MM.1S (cell line): Measurements from ENCODE around the gene POLN.

ENCODE experiments used
- DNase-seq: peaks from one replicate; pipeline ENCODE4 v3.0.0-alpha.2; 2015
- H2AFZ ChIP-seq: fragments of 300-600 bp; sonication (generic); 2 replicates; pipeline ENCODE4 v1.6.0; 2016; ENCODE audit warnings: antibody characterized with exemption, low read length
- H3F3A ChIP-seq: fragments of 300-600 bp; sonication (generic); 2 replicates; pipeline ENCODE4 v1.6.1; 2016; ENCODE audit warnings: mild to moderate bottlenecking, antibody characterized with exemption, low read length, moderate library complexity, mixed read lengths; ENCODE audit not compliant: insufficient read depth
- H3K27ac ChIP-seq: fragments of 300-600 bp; sonication (generic); 2 replicates; pipeline ENCODE4 v1.5.1; 2016; ENCODE audit warnings: mild to moderate bottlenecking, low read length
- H3K27me3 ChIP-seq: fragments of 300-600 bp; sonication (generic); replicated peaks from 2 replicates; pipeline ENCODE4 v1.6.0; 2016; ENCODE audit warnings: low read length; ENCODE audit not compliant: insufficient read depth
- H3K36me3 ChIP-seq: fragments of 300-600 bp; sonication (generic); replicated peaks from 2 replicates; pipeline ENCODE4 v1.6.1; 2016; ENCODE audit warnings: mild to moderate bottlenecking, low read length, mixed read lengths; ENCODE audit not compliant: insufficient read depth
- H3K4me1 ChIP-seq: fragments of 300-600 bp; sonication (generic); 2 replicates; pipeline ENCODE4 v1.6.1; 2016; ENCODE audit warnings: low read length, mixed read lengths
- H3K4me2 ChIP-seq: fragments of 300-600 bp; sonication (generic); 2 replicates; pipeline ENCODE4 v1.6.0; 2016; ENCODE audit warnings: low read depth, low read length
- H3K4me3 ChIP-seq: fragments of 300-600 bp; sonication (generic); 2 replicates; pipeline ENCODE4 v1.5.1; 2016; ENCODE audit warnings: low read length, mixed read lengths
- H3K79me2 ChIP-seq: fragments of 300-600 bp; sonication (generic); 2 replicates; pipeline ENCODE4 v1.6.1; 2016; ENCODE audit warnings: mixed run types, low read length, mixed read lengths
- H3K9ac ChIP-seq: fragments of 300-600 bp; sonication (generic); 2 replicates; pipeline ENCODE4 v1.6.1; 2016; ENCODE audit warnings: low read length, mixed read lengths
- H3K9me2 ChIP-seq: fragments of 300-600 bp; sonication (generic); replicated peaks from 2 replicates; pipeline ENCODE4 v1.6.1; 2016; ENCODE audit warnings: mild to moderate bottlenecking, low read length, mixed read lengths; ENCODE audit not compliant: insufficient read depth
- H3K9me3 ChIP-seq: fragments of 300-600 bp; sonication (generic); replicated peaks from 2 replicates; pipeline ENCODE4 v1.6.1; 2016; ENCODE audit warnings: mild to moderate bottlenecking, low read length, mixed read lengths; ENCODE audit not compliant: insufficient read depth
- H4K20me1 ChIP-seq: fragments of 300-600 bp; sonication (generic); 2 replicates; pipeline ENCODE4 v1.6.1; 2016; ENCODE audit warnings: mild to moderate bottlenecking, low read length, moderate library complexity, mixed read lengths; ENCODE audit not compliant: insufficient read depth
- CTCF ChIP-seq: fragments of 300-600 bp; sonication (generic); IDR thresholded peaks from 2 replicates; pipeline ENCODE4 v1.5.1; 2016; ENCODE audit warnings: antibody characterized with exemption, low read length, mixed read lengths
- EZH2 ChIP-seq: fragments of 300-600 bp; sonication (generic); optimal IDR thresholded peaks from 2 replicates; pipeline ENCODE3; 2017; ENCODE audit warnings: low read depth, mild to moderate bottlenecking, antibody characterized with exemption, low read length, mixed read lengths
- EZH2phosphoT487 ChIP-seq: fragments of 300-600 bp; sonication (generic); IDR thresholded peaks from 2 replicates; pipeline ENCODE4 v1.6.1; 2018; ENCODE audit warnings: antibody characterized with exemption, low read length

POLN gene

DNA sequence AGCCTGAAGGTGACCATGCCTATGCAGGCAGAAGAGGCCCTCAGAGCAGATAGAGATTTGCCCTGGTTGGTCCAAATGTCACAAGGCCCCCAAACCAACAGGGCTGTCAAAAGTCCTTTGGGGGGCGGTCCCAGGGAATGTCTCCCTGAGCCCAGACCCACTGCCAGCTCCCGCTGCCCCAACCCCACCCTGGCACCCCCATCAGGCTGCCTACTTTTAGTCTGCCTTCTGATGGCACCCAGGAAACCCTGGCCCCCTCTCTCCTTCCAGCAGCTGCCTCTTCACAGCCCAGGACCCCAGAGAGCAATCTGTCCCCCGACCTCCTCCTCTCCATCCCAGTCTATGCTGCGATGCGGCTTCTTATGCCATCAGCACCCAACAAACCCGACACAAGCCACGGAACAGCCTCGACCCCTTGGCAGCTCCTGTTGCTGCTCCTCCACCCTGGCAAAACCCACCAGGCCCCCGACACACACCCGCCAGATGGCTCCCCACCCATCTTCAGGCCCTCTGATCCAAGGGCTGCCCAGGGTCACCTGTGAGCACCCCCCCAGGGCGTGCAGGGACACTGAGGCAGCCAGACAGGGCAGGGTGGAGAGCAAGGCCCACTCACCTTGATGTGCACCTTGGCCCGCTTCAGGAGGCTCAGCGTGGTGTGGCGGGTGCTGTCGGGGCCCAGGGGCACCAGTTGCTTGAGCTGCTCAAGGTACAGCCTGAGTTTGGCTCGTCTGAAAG lies 10.0 kb upstream of the POLN start:
- H3K27me3 ChIP-seq, result no peaks in the 10 kb centered on the region
- H3K36me3 ChIP-seq, result no peaks in the 10 kb centered on the region
- no peaks in the 10 kb centered on the region for H3F3A ChIP-seq
- H3K27ac ChIP-seq, result no peak overlapping the region
- no peaks in the 10 kb centered on the region for H3K4me1 ChIP-seq
- no peak for DNase-seq
- H2AFZ ChIP-seq, result no peak overlapping the region
- H3K9me3 ChIP-seq, result no peaks in the 10 kb centered on the region
- no peaks in the 10 kb centered on the region for H3K9me2 ChIP-seq
- H3K79me2 ChIP-seq, result no peaks in the 10 kb centered on the region
- no peak for TF ChIP-seq EZH2
- no peak for TF ChIP-seq EZH2phosphoT487
- no peak for TF ChIP-seq CTCF
- H3K4me3 ChIP-seq, result no peak overlapping the region
- no peak overlapping the region for H3K9ac ChIP-seq
- H3K4me2 ChIP-seq, result no peak overlapping the region
- H4K20me1 ChIP-seq, result no peaks in the 10 kb centered on the region

DNA sequence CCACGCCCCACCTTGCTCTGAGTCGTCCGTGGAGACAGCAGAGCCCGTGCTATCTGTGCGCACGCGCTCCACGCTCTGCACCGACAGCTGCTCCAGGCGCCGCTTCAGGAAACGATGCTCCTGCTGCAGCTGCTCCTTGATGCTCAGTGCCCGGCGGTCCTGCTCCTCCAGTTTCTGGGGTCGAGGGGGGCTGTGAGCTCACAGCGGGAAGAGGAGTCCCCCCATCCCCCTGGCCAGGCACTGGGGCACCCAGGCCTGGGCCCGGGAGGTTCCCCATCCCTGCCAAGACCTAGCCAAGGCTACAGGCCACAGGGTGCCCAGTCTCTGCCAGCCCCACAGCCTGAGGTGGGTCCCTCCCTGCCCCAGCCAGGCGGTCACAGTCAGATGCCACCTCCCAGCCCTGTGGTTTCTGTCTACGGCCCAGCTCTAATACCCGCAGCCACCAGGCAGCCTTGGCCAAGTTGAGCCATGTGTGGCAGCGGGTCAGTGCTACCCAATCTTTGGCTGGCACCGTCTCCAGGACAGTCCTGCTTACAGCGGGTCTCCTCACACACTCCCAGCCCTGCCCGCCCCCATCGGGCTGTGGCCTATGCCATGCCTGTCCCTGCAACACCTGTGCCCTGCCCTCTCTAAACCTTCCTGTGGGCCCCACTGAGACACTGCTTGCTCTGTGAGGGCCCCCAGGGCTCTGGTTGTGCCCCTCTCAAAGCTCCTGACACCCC lies 9.3 kb upstream of the POLN start:
- TF ChIP-seq EZH2, result no peak
- no peak for TF ChIP-seq EZH2phosphoT487
- no peak for TF ChIP-seq CTCF
- H4K20me1 ChIP-seq, result no peaks in the 10 kb centered on the region
- no peaks in the 10 kb centered on the region for H3F3A ChIP-seq
- no peaks in the 10 kb centered on the region for H3K79me2 ChIP-seq
- H3K4me2 ChIP-seq, result no peak overlapping the region
- DNase-seq, result no peak
- H3K4me1 ChIP-seq, result no peaks in the 10 kb centered on the region
- no peaks in the 10 kb centered on the region for H3K36me3 ChIP-seq
- H3K27me3 ChIP-seq, result no peaks in the 10 kb centered on the region
- no peaks in the 10 kb centered on the region for H3K9me2 ChIP-seq
- no peak overlapping the region for H2AFZ ChIP-seq
- no peak overlapping the region for H3K4me3 ChIP-seq
- no peaks in the 10 kb centered on the region for H3K9me3 ChIP-seq
- no peak overlapping the region for H3K9ac ChIP-seq
- no peak overlapping the region for H3K27ac ChIP-seq

GRCh38 chr4:2250357-2251072 lies 8.6 kb upstream of the POLN start:
- H2AFZ ChIP-seq, result no peak overlapping the region
- H3K9ac ChIP-seq, result no peak overlapping the region
- no peaks in the 10 kb centered on the region for H3K36me3 ChIP-seq
- no peaks in the 10 kb centered on the region; the same call in 1 of the 2 replicates for H3K4me1 ChIP-seq
- TF ChIP-seq CTCF (no peak), EZH2phosphoT487 (no peak), EZH2 (no peak)
- DNase-seq, result no peak
- no peak overlapping the region for H3K4me3 ChIP-seq
- no peak overlapping the region for H3K27ac ChIP-seq
- no peaks in the 10 kb centered on the region for H3K9me2 ChIP-seq
- H3F3A ChIP-seq, result no peaks in the 10 kb centered on the region
- H3K27me3 ChIP-seq, result no peaks in the 10 kb centered on the region
- no peaks in the 10 kb centered on the region for H3K9me3 ChIP-seq
- H3K79me2 ChIP-seq, result no peaks in the 10 kb centered on the region
- no peaks in the 10 kb centered on the region for H4K20me1 ChIP-seq
- no peak overlapping the region for H3K4me2 ChIP-seq
